HT-29 (cell line): ENCODE results near the gene KRT8. TPM values are rescaled to one million over a fixed set of nuclear protein-coding genes. Genes with fewer than 3 reads are reported as not detected.
"Not testable (repeated sequence)": the region's sequence is repeated elsewhere in the genome, so short reads cannot be mapped to it uniquely, and the experiment has no call there.

Experiments used
- DNase-seq: peaks from one replicate; pipeline ENCODE4 v3.0.0-alpha.2; 2015; ENCODE audit warnings: low spot score
- total RNA-seq: library from RNA; depleted of rRNA; stranded (reverse); fragments of >200 nt; shearing (Covaris generic); gene quantifications from 2 replicates; pipeline ENCODE4 v1.2.3, GENCODE V29; 2014

Gene KRT8
- total RNA-seq, 1 experiment from 2014 or later = 5,686 TPM

DNA sequence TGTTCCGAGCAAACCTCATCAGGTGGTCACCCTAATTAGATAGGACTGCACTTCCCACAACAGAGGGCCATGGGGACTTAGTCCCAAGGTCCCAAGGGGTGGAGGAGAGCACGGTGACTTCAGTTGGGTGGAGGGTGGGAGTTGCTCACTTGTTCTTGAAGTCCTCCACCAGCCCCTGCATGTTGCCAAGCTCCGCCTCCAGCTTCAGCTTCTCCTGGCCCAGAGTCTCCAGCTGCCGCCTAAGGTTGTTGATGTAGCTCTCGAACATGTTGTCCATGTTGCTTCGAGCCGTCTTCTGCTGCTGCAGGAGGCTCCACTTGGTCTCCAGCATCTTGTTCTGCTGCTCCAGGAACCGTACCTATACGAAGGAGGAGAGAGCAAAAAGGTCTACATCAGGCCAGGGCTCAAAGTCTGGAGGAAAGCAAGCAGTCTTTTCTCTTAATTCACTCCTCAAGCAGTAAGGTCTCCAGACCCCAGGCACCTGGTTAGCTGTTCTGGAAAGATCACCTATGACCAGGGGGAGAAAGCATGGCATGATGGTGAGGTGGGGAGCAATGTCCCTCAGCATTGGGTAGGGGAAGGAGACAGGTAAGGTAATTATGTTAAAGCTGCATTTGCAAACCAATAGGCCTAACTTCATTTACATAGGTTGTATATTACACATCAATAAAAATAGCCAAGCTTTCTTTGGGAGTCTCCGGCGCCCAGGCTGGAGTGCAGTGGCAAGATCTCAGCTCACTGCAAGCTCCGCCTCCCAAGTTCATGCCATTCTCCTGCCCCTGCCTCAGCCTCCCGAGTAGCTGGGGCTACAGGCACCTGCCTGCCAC lies 2.9 kb downstream of the KRT8 start:
- peak; percentile 56 for DNase-seq

DNA sequence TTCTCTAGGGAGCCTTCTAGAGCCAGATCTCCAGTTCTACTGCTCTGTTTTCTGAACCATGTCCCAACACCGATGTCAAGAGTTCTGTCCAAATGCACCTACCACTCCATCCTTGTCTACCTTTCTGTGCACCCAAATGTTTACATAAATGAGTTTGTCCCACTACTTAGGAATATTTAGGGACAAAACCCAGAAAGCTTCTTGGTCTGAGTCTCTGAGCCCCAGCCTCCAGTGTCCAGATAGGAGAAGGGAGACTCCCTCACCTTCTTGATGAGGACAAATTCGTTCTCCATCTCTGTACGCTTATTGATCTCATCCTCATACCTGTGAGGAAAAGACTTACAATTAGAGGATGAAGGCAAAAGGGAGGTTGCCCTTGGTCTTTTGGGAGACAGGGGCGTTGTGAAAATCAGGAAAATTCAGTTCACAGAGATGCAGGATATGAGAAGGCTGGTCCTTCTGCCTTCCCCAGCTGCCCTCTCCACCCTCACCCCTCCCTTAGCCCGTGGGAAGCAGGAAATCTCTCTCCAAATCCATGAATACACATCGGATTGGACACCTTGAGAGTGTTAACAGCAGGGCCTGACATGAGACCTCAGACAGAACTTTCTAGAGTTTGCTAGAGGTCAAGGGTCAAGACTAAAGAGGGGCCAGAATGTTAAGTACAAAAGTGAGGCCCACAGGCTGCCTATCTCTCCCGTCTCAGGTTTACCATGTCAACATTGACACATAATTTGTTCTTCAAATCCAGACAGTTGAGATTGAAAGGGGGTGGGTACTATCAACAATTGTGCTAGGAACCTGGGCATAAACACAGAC lies 3.8 kb downstream of the KRT8 start:
- DNase-seq = peak; percentile 61

DNA sequence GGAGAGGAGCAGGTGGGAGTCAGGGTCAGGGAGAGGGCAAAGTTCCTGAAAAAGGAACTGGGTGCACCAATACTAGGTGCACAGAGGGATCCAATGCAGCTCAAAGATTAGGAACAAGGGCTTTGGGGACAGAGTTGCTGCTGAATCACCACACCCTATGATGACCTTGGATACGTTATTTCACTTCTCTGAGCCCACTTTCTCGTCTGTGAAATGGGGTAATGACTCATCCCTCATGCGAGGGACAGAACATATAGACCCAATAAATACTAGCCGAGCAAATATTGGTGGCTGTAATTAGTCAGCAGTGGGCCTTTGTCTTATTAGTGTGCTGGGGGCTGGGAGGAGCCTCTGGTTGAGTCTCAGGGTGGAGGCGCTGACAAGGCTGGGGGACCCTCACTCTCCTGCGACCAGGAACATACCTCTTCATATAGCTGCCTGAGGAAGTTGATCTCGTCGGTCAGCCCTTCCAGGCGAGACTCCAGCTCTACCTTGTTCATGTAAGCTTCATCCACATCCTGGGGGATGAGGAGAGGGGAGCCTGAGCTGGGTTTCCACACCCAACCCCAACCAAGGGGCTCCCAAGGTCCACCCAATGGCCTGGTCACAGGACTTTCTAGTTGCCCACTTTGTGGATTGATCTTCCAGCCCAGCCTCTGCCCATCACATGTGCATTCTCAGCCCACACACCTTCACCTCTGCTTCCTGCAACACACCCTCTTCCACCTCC lies 4.5 kb downstream of the KRT8 start:
- peak; percentile 56 for DNase-seq

DNA sequence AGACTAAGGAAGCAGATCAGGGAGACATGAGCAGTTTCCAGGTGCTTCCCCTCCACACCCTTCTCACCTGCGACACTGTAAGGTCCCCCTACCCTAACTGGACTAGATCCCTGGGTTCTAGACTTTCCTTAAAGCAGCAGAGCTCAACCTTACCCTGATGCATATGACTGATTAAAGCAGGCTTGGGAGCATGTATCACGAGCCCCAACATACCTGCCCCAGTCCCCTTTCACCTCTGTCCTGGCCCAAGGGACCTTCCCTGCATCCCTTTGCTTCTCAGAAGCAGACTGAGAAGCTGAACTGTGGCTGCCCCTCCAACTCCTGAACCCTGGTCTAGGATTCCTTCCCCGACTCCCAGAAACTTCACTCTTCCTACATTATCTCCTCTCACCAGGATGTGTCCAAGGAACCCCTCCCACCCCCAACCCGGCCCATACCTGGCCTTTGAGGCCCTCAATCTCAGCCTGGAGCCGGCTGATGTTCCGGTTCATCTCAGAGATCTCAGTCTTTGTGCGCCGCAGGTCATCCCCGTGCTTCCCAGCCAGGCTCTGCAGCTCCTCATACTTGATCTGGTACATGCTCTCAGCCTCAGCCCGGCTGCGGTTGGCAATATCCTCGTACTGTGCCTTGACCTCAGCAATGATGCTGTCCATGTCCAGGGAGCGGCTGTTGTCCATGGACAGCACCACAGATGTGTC lies 5.4 kb downstream of the KRT8 start:
- DNase-seq = peak; percentile 70

DNA sequence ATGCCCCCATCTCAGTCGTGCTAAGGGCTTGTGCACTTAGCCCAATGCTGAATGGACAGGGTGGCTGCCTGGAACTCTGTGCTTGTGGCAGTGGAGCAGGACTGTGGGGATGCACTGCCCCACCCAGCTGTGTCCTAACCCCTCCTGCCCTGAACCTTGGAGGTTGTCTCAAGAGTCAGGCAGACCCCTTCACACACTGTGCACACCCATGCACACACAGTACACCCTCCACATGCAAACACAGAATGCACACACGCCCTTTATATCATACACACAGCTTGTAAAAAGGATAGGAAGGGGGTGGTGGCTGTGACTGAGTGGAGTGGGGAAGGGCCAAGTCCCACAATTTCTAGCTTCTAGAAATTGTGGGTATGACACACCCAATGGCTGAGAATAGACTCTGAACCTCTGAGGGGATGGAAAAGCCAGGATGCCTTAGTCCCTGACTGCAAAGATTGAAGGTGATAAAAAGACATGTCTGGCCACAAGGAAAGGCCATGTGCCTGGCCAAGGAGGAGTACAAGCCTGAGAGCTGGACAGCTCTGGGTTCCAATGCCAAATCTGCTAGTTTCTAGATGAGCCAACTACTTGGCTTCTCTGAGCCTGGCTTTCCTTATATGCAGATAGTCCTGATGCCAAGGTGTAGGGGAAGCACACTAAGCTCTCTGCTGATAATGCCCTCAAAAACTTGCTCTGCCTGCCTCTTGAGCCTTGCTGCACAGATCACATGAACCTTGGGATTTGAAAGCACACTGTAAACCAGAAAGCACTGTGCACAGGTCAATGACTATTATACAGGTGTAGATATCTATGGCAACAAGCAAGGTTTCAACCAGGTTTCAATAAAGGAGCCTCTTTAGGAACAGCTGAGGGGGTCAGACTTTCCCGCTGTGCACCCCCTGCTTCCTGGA lies 8.4 kb downstream of the KRT8 start:
- peak; percentile 76 for DNase-seq

DNA sequence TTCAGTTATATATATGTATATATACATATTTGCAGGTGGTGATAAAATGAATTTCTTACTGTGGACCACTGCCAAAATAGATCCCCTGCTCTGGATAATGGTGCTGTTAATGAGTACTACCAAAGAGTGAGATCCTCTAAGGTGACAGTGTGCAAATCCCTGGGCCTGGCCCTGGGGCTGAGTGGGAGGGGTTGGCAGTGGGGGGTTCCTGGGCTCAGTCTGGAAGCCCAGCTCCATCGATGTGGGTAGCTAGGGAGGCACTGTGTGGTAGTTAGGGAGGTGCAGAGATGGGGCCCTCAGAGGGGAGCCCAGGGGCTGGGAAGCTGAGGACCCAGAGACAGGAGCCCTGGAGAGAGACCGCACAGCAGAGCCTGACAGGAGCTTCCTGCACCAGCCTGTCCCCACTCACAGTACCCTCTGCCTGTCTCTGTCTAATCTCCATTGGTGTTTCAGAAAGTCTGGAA lies 9.1 kb downstream of the KRT8 start:
- peak; percentile 91 for DNase-seq

DNA sequence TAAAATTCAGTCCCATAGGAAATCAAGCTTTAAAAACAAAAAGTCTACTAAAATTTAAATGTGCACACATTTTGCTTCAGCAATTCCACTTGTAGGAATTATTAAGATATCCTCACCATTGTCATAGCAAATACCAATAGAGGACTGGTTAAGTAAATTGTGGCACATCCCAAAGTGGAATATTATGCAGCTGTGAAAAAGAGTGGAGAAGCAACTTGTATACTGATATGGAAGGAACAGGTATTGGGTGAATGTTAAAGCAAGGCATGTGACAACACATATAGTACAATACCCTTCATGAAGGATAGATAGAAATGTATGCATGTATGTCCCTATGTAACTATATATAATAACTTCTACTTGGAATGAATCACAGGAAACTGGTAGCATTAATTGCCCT lies 11.9 kb downstream of the KRT8 start:
- DNase-seq = peak; percentile 58

DNA sequence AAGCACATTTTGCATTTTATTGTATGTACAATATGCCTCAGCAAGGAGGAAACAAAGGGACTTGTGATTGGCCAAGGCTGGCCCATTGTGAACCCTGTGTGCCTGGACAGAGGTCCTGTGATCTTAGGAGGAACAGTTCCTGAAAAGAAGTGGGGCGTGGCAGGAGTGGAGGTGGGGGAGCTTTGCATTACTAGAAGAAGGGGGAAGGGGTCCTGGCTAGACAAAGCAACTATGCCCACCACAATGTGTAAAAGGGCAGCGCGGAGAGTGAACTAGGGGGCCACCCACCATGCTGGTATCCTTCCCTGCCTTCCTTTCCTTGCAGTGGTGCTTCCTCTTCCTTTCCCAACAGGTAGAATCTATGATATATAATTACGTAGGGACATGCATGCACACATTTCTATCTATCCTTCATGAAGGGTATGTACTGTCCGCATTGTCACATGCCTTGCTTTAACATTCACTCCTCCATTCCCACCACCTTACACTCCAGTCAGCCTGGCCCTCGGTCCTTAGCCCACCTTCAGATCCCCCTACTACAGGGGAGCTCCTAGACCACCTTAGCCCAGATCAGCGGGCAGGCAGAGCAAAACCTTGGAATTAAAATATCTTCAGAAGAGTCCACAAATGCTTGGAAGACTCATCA lies 12.5 kb downstream of the KRT8 start:
- DNase-seq = peak; percentile 60

DNA sequence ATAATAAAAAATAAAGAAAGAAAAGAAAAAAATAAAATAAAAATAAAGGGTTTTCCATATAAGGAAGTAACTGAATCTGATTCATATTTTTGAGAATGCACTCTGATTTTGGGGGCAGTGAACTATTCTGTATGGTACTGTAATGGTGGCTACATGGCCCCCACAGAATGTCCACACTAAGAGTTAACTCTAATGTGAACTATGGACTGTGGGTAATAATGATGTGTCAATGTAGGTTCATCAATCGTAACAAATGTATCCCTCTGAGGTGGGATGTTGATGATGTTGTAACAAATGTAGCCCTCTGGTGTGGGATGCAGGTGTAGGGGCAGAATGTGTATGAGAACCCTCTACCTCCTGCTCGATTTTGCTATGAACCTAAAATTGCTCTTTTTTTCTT lies 13.8 kb downstream of the KRT8 start:
- DNase-seq = peak; percentile 47

DNA sequence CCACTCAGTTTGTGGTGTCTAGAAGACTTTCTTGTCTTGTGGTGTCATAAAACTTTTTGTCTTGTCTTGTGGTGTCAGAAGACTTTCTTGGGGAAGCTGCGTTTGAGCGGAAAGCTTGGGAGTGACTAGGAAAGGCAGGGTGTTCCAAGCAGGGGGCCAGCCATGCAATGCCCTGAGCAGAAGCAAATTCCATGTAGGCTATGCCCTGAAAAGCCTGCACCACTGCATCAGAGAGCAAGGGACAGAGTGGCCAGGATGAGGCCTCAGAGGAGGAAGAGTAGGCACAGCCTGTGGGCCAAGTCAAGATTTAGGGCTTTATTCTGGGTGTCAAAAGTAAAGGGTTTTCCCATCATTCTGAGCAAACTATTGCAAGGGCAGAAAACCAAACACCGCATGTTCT lies 14.5 kb downstream of the KRT8 start:
- DNase-seq = peak; percentile 49

DNA sequence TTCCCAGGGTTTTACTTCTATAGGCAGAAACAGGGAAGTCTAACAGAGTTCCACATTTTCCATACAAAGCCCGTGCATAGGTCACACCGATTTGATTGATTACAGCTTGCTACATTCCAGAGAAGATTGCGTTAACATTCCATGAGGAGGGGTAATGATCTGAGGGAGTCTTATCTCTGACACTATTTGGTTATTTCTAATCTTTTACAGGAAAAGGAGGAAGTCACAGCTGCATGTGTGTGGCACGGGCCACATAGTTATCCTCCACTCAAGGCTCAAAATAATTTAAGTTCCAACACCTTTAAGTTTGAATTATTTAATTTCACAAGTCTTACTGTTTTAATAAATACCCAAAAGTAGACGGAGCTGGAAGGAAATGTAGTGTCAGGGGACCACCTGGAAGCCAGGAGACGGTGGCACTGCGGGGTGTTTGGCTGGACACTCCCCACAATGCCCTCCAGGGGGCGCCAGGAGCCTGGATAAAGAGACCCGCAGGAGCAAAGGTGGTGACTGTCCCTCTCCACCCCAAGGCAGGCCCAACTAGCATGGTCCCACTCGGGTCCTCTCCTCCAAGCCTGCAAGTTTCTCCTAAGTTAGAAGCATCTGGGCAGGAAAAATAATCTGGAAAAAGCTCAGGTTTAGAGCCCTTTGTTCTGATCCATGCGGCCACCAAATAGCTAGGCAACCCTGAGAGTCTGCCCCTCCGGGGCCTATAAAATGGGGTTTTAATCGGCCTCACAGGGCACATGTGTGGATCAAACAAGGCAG lies 20.2 kb downstream of the KRT8 start:
- peak; percentile 93 for DNase-seq

DNA sequence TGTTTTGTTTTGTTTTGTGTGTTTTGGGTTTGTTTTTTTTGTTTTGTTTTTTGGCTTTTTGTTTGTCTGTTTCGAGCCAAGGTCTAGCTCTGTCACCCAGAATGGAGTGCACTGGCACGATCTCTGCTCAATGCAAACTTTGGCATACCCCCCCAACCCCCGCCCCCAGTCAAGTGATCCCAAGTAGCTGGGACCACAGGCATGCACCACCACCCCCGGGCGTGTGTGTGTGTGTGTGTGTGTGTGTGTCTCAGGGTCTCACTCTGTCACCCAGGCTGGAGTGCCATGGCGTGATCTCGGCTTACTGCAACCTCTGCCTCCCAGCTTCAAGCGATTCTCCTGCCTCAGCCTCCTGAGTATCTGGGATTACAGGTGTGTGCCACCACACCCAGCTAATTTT lies 24.4 kb downstream of the KRT8 start:
- DNase-seq = not testable (repeated sequence)

DNA sequence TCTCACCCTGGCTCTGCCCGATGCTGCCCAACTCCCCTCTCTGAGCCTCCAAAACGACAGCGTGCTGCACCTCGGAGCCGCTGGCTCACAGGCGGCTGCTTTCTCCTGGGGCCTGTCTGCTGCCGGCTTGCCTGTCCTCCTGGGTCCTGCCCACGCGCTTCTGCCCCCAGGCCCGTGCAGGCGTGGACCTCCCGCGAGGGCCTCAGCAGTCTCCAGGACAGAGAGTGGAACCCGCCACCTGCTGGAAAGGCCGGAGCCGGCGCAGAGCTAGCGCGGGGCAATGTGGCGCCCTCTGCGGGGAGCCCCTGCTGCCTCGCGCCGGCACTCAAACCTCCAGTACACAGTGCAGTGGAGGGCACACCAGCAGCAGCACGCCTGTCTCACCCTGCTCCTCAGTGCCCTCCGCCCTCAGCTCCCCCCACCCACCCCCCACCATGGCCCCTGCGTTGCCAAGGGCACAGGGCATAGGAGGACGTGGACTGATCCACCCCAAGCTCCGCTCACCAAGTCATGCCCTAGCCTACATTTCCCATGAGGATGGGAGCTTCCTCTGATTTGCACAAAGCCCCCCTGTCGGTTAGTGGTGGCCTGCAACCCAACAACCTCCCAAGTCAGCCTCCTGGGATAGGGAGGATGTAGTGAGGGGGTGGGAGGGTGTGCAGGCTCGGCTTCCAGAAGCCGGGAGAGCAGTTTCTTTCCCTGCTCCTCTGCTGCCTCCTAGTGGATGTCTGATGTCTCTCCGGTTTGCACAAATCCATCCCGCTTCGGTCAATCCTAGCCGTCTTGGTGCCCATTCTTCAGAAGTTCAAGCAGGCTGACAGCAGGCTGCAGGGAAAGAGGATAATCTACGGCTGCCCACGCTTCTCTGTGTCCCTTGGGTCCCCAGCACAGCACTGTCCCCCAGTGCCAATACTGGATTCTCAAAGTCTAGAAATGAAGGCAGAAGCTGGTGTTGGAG lies 25.2 kb downstream of the KRT8 start:
- DNase-seq = peak; percentile 95

DNA sequence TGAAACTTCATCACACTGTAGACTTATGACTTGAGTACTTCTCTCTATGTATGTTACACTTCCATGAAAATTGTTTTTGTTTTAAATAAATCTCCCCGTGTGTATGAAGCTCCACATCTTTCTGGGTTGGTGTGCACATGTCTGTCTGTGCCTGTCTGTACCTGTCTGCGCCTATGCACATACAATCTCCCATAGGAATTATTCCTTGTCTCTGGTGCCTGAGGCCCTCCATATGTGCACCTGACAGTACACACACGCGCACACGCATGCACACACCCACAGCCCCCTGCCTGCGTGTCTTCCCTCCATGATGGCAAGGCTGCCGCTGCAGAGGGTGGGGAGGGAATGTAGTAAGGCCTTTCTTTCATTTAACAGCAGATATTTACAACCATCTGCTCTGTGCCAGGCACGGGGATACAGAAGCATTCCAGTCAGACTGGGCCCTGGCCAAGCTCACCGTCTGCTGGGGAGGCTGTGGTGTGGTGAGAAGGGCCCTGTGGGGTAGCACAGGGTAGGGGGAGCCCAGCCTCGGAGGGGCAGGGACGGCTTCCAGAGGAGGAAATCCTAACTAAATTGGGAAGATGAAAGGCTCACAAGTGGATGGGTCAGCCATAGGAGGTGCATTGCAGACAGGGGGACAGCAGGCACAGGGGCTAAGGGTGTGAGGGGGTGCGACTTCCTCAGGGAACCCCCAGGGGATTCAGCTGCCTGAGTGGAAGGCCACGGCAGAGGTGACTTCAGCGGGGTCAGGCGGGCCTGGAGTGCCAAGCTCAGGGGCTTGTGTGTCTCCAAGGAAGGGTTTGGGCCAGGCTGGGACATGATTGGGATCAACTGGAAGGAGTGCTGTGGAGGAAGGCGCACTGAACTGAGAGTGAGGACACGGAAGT lies 26.1 kb downstream of the KRT8 start:
- DNase-seq = no peak

DNA sequence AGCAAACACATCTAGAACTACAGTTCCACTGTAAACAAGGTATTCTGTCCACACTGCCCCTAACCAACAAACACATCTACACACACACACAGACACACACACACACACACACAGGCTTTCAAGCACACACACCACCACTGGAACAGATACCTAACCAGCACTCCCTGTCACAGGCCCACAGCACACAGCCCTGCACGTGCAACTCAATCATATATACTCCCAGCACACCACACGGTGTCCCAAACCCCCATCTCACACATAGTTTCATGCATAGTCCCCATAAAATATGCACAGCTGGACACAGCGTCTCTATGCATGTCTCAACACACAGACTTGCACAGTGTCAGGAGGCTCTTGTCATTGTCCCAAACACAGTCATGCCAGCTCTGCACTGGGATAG lies 27.6 kb downstream of the KRT8 start:
- DNase-seq = no peak

DNA sequence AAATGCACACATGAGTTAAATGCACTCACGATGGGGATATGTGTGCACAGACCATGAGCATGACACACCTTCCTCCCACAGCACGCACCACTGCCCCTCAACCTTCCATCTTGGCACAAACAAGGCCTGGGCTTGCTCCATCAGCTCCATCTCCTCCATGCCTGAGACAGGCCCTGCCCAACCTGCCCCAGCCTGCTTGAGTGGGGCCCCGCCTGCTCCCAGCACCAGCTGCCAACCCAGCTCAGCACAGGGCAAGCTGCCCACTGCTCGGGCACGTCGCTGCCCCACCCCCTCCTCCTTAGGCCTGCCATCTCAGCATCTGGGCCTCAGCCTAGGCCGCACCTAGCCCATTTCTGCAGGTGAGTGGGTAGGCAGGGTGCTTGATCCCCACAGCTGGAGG lies 28.5 kb downstream of the KRT8 start:
- DNase-seq = peak; percentile 1
